ENCODE data around the gene RPL41. TPM values are rescaled to one million over a fixed set of nuclear protein-coding genes. Genes with fewer than 3 reads are reported as not detected.
A peak's percentile ranks its signal among the peaks of the same experiment; 100 is the strongest.

RPL41 gene
- total RNA-seq, 1 donor, result 5,493 TPM

- H3K9me3 ChIP-seq (ENCODE audit: low read depth, low read length), result no peaks in the 10 kb centered on the region
- peaks cover 60% of the 10 kb centered on the region for H3K4me1 ChIP-seq (ENCODE audit: insufficient read depth, low read length)
- H3K27me3 ChIP-seq (ENCODE audit: insufficient read depth, low read length), result no peaks in the 10 kb centered on the region
- peak overlapping the region; percentile 79 for H3K4me3 ChIP-seq (ENCODE audit: low read length)
These were observed 12.9 kb downstream of the RPL41 start for GRCh38 chr12:56129206-56129941.

DNA sequence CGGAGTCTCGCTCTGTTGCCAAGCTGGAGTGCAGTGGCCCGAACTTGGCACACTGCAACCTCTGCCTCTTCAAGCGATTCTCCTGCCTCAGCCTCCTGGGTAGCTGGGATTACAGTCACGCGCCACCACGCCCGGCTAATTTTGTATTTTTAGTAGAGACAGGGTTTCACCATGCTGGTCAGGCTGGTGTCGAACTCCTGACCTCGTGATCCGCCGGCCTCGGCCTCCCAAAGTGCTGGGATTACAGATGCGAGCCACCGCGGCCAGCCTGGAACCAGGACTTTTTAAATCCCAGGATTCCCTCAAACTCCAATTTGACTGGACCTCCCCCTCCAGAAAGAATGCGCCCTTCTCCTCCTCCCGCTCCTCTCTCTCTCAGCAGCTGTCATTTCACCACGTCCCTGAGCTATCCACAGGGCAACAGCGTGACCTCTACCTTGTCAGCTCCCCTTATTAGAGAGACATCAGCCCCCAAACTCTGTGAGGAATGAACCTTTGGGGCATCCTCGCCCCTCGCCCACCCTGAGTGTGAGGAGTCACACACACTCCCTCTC, 13.6 kb downstream of the RPL41 start:
- H3K4me1 ChIP-seq (ENCODE audit: insufficient read depth, low read length), result peaks cover 56% of the 10 kb centered on the region
- no peaks in the 10 kb centered on the region for H3K9me3 ChIP-seq (ENCODE audit: low read depth, low read length)
- H3K4me3 ChIP-seq (ENCODE audit: low read length), result peak overlapping the region; percentile 79
- H3K27me3 ChIP-seq (ENCODE audit: insufficient read depth, low read length), result no peaks in the 10 kb centered on the region

DNA sequence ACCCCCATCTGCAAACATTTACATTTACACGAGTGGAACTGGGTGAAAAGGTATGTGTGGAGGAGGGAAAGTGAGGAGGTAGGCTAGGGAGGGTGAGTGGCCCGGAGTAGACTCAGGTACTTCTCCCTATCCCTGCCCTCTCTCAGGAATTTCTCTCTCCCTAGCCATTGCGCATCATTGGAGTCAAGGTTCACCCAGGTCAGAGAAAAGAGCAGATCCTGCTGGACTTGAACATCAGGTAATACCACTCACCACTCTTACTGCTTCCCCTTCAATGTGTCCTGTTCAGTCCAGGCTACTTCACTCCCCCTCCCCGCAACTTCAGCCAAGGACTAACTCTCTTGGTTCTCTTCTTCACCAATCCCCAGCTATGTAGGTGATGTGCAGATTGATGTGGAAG, 14.4 kb downstream of the RPL41 start:
- Histone ChIP-seq H3K4me1 (ENCODE audit: insufficient read depth, low read length) (peaks cover 48% of the 10 kb centered on the region), H3K27me3 (ENCODE audit: insufficient read depth, low read length) (no peaks in the 10 kb centered on the region), H3K9me3 (ENCODE audit: low read depth, low read length) (no peaks in the 10 kb centered on the region), H3K4me3 (ENCODE audit: low read length) (no peak overlapping the region)

- no peaks in the 10 kb centered on the region for H3K27me3 ChIP-seq (ENCODE audit: insufficient read depth, low read length)
- no peak overlapping the region for H3K4me3 ChIP-seq (ENCODE audit: low read length)
- H3K9me3 ChIP-seq (ENCODE audit: low read depth, low read length), result no peaks in the 10 kb centered on the region
- peaks cover 47% of the 10 kb centered on the region for H3K4me1 ChIP-seq (ENCODE audit: insufficient read depth, low read length)
These were observed 18.5 kb downstream of the RPL41 start for GRCh38 chr12:56134897-56135296.

DNA sequence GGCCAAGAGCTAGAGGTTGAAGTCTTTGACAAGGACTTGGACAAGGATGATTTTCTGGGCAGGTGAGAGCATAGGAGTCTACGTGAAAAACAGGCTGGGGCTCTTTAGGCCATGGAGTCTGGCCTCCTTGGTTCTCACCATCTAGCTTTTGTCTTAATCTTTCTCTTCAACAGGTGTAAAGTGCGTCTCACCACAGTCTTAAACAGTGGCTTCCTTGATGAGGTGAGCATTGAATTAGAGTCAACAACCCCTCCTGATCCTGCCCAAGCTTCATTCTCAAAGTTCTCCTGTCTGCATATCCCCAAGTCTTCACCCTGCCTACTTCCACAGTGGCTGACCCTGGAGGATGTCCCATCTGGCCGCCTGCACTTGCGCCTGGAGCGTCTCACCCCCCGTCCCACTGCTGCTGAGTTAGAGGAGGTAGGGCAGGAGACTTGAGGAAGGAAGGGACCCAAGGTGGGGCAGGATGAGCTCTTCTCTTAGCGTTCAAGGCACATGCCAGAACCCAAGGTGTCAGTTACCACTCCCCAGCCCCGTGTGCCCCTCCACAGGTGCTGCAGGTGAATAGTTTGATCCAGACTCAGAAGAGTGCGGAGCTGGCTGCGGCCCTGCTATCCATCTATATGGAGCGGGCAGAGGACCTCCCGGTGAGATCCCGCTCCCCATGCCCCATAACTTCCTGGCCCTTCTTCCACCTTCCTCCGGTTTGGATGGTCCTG, 21.6 kb downstream of the RPL41 start:
- no peaks in the 10 kb centered on the region for H3K9me3 ChIP-seq (ENCODE audit: low read depth, low read length)
- H3K27me3 ChIP-seq (ENCODE audit: insufficient read depth, low read length), result no peaks in the 10 kb centered on the region
- peaks cover 44% of the 10 kb centered on the region for H3K4me1 ChIP-seq (ENCODE audit: insufficient read depth, low read length)
- H3K4me3 ChIP-seq (ENCODE audit: low read length), result no peak overlapping the region

GRCh38 chr12:56141946-56142784, 25.7 kb downstream of the RPL41 start:
- H3K4me3 ChIP-seq (ENCODE audit: low read length), result no peak overlapping the region
- H3K27me3 ChIP-seq (ENCODE audit: insufficient read depth, low read length), result no peaks in the 10 kb centered on the region
- peaks cover 48% of the 10 kb centered on the region for H3K4me1 ChIP-seq (ENCODE audit: insufficient read depth, low read length)
- H3K9me3 ChIP-seq (ENCODE audit: low read depth, low read length), result no peaks in the 10 kb centered on the region

GRCh38 chr12:56143217-56143616, 26.8 kb downstream of the RPL41 start:
- Histone ChIP-seq H3K27me3 (ENCODE audit: insufficient read depth, low read length) (no peaks in the 10 kb centered on the region), H3K4me1 (ENCODE audit: insufficient read depth, low read length) (peaks cover 39% of the 10 kb centered on the region), H3K4me3 (ENCODE audit: low read length) (no peak overlapping the region), H3K9me3 (ENCODE audit: low read depth, low read length) (no peaks in the 10 kb centered on the region)

- Histone ChIP-seq H3K4me3 (ENCODE audit: low read length) (no peak overlapping the region), H3K4me1 (ENCODE audit: insufficient read depth, low read length) (peaks cover 32% of the 10 kb centered on the region), H3K9me3 (ENCODE audit: low read depth, low read length) (no peaks in the 10 kb centered on the region), H3K27me3 (ENCODE audit: insufficient read depth, low read length) (no peaks in the 10 kb centered on the region)
These were observed 27.4 kb downstream of the RPL41 start for GRCh38 chr12:56143870-56144269.

- no peak overlapping the region for H3K4me3 ChIP-seq (ENCODE audit: low read length)
- H3K4me1 ChIP-seq (ENCODE audit: insufficient read depth, low read length), result peaks cover 34% of the 10 kb centered on the region
- no peaks in the 10 kb centered on the region for H3K27me3 ChIP-seq (ENCODE audit: insufficient read depth, low read length)
- no peaks in the 10 kb centered on the region for H3K9me3 ChIP-seq (ENCODE audit: low read depth, low read length)
These were observed 28.8 kb downstream of the RPL41 start for GRCh38 chr12:56145217-56145616.

DNA sequence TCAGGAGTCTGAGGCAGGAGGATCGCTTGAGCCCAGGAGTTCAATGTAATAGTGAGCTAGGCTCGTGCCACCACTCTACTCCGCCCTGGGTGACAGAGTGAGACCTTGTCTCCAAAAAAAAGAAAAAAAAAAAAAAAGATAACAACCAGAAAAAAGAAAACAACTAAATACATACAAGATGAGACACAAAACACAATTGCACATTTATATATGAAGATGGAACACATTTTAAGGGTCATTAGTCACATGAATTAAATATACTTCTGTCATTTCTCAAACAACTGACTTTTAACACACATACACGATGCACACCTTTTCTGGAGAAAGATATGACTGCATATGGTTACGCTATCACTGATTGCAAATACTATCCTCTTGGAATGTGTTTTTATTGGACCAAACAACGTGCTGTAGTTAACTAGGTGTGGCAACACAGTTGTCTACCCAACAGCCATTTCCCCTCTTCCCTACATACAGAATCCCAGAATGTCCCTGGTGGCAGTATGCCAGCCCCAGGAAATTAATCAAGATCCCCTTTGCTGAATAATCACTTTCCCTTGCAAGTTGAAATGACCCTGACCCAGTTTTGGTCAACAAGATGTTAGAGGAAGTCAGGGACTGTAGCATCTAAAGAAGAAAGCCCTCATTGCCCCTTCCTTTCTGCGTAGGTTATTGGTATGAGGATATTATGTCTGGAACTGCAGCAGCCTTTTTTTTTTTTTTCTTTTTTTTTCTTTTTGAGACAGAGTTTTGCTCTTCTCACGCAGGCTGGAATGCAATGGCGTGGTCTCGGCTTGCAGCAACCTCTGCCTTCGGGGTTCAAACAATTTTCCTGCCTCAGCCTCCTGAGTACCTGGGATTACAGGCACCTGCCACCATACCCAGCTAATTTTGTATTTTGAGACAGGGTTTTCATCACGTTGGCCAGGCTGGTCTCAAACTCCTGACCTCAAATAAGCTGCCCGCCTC, 30.3 kb downstream of the RPL41 start:
- H3K9me3 ChIP-seq (ENCODE audit: low read depth, low read length), result no peaks in the 10 kb centered on the region
- H3K27me3 ChIP-seq (ENCODE audit: insufficient read depth, low read length), result no peaks in the 10 kb centered on the region
- no peak overlapping the region for H3K4me3 ChIP-seq (ENCODE audit: low read length)
- H3K4me1 ChIP-seq (ENCODE audit: insufficient read depth, low read length), result peaks cover 44% of the 10 kb centered on the region

DNA sequence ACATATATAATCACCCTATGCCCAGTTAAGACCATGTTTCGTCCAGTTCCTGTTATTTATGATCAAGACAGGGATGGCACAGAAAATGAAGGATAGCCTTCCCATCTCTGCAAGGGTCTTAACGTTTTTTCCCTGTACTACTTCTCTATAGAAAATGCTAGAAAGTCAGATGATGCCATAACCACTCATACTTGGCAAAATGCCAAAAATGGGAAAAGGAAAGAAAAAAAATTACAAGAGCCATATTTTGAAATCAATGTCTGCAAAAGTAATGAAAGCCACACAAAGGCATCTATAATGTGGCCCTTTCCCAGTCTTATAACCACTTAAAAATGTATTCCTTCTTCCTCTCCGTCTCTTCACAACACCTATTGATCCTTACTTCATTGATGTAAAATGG, 34.1 kb downstream of the RPL41 start:
- peaks cover 32% of the 10 kb centered on the region for H3K4me1 ChIP-seq (ENCODE audit: insufficient read depth, low read length)
- H3K9me3 ChIP-seq (ENCODE audit: low read depth, low read length), result no peaks in the 10 kb centered on the region
- H3K27me3 ChIP-seq (ENCODE audit: insufficient read depth, low read length), result no peaks in the 10 kb centered on the region
- H3K4me3 ChIP-seq (ENCODE audit: low read length), result no peak overlapping the region

DNA sequence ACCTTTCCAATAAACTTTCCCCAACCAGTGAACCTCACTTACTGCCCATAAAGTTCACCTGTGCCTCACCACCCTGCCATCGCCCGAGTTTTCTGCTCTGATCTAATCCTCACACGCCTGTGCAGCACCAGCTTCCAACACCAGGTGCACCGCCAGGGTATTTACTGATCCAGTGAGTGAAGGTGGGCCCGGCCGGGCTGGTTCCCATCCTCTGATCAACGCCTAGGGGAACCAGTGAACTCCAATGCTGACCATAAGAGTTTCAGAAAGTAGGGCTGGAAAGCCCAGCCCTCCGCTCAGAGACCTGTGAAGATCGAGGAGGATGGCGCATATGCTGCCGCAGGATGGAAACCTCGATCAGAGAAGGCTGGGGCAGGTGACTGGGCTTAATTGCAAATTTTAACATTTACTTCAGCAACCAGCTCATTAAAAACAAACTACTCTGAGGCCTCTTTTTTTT, 35.3 kb downstream of the RPL41 start:
- no peaks in the 10 kb centered on the region for H3K27me3 ChIP-seq (ENCODE audit: insufficient read depth, low read length)
- H3K4me3 ChIP-seq (ENCODE audit: low read length), result peak overlapping the region; percentile 71
- peaks cover 34% of the 10 kb centered on the region for H3K4me1 ChIP-seq (ENCODE audit: insufficient read depth, low read length)
- no peaks in the 10 kb centered on the region for H3K9me3 ChIP-seq (ENCODE audit: low read depth, low read length)

GRCh38 chr12:56152132-56152755, 35.8 kb downstream of the RPL41 start, which contains the start of gene MYL6B:
Gene MYL6B (plus strand): TSS chr12:56152587. CDS start chr12:56153919, 1,332 bp downstream.
- Histone ChIP-seq H3K9me3 (ENCODE audit: low read depth, low read length) (no peaks in the 10 kb centered on the region), H3K27me3 (ENCODE audit: insufficient read depth, low read length) (no peaks in the 10 kb centered on the region), H3K4me1 (ENCODE audit: insufficient read depth, low read length) (peaks cover 39% of the 10 kb centered on the region), H3K4me3 (ENCODE audit: low read length) (peak within 1 kb of the TSS; percentile 71)

All from mononuclear cell (primary cell).